HepG2 (cell line): ENCODE measurements around the gene TTC6. TPM values are rescaled to one million over a fixed set of nuclear protein-coding genes. Genes with fewer than 3 reads are reported as not detected.

Experiments
- ATF6 ChIP-seq: sonication (generic); formaldehyde crosslinking; conservative IDR thresholded peaks from 2 replicates; pipeline ENCODE4 v1.4.0; 2020; ENCODE audit warnings: missing genetic modification reagents
- GMEB2 ChIP-seq: IDR thresholded peaks from 2 replicates; pipeline ENCODE4 v1.6.1; 2016; ENCODE audit warnings: missing biosample characterization, missing genetic modification reagents, low read depth
- GTF2F1 ChIP-seq: fragments of 150-350 bp; IDR thresholded peaks from 2 replicates; pipeline ENCODE4 v1.6.1; 2014; ENCODE audit warnings: low read length
- HMGA1 ChIP-seq: sonication (generic); formaldehyde crosslinking; conservative IDR thresholded peaks from 2 replicates; pipeline ENCODE4 v1.4.0; 2020; ENCODE audit warnings: missing genetic modification reagents
- MAFF ChIP-seq: IDR thresholded peaks from 2 replicates; pipeline ENCODE4 v1.6.1; 2011; ENCODE audit warnings: low read depth, low read length, improper control_type of control experiment
- MED13 ChIP-seq: sonication (generic); formaldehyde crosslinking; IDR thresholded peaks from 2 replicates; pipeline ENCODE4 v1.5.0; 2020; ENCODE audit warnings: missing genetic modification reagents
- PCBP1 ChIP-seq: fragments of 200-400 bp; formaldehyde crosslinking; IDR thresholded peaks from 2 replicates; pipeline ENCODE4 v1.6.1; 2017; ENCODE audit warnings: mild to moderate bottlenecking, low read depth, low read length, borderline replicate concordance
- RFXAP ChIP-seq: sonication (generic); formaldehyde crosslinking; IDR thresholded peaks from 2 replicates; pipeline ENCODE4 v1.4.0; 2020; ENCODE audit warnings: missing genetic modification reagents, borderline replicate concordance
- SPEN ChIP-seq: sonication (generic); formaldehyde crosslinking; IDR thresholded peaks from 2 replicates; pipeline ENCODE4 v1.5.1; 2020; ENCODE audit warnings: low read depth, mild to moderate bottlenecking, missing genetic modification reagents
- STAT6 ChIP-seq: sonication (generic); formaldehyde crosslinking; IDR thresholded peaks from 2 replicates; pipeline ENCODE4 v1.4.0; 2020; ENCODE audit warnings: missing genetic modification reagents, mild to moderate bottlenecking, borderline replicate concordance
- TBL1XR1 ChIP-seq: fragments of 150-350 bp; IDR thresholded peaks from 2 replicates; pipeline ENCODE4 v1.6.1; 2014; ENCODE audit warnings: borderline replicate concordance, low read length; ENCODE audit not compliant: partially characterized antibody
- ZNF574 ChIP-seq: sonication (generic); formaldehyde crosslinking; IDR thresholded peaks from 2 replicates; pipeline ENCODE4 v1.4.0; 2020; ENCODE audit warnings: missing genetic modification reagents
- ZNF691 ChIP-seq: sonication (generic); formaldehyde crosslinking; IDR thresholded peaks from 2 replicates; pipeline ENCODE4 v1.4.0; 2020; ENCODE audit warnings: missing genetic modification reagents, low read depth, mild to moderate bottlenecking, borderline replicate concordance
- ZSCAN5A ChIP-seq: sonication (generic); formaldehyde crosslinking; IDR thresholded peaks from 2 replicates; pipeline ENCODE4 v1.8.0; 2022; ENCODE audit warnings: mild to moderate bottlenecking, missing genetic modification reagents, borderline replicate concordance
- polyA plus RNA-seq, 8 experiments: library from polyadenylated mRNA; depleted of rRNA in 3 of 8; stranded (reverse) in 7 of 8; unstranded in 1 of 8; fragments of >200 nt; fragmentation: Illumina TruSeq in 4 of 8; extraction: Trizol in 4 of 8; gene quantifications; 2 replicates each; pipeline versions ENCODE4 v1.2.1 to v1.2.3, GENCODE V29; 2011 to 2016; ENCODE audit warnings: low read depth in 4 of 8, missing spikeins in 1 of 8, mixed read lengths in 1 of 8; ENCODE audit not compliant: insufficient read depth in 1 of 8
- total RNA-seq, 5 experiments: library from RNA; depleted of rRNA; stranded (reverse); fragments of >200 nt; fragmentation: Illumina TruSeq; extraction: Trizol; gene quantifications; 2 replicates each; pipeline ENCODE4 v1.2.3, GENCODE V29; 2016; ENCODE audit warnings: low read depth in 1 of 5

Gene TTC6
- total and polyA plus RNA-seq, 2 of the 13 experiments (the other 11 are each of a cell fraction or from before 2014, with no cell fraction given) = 9.3 to 27.4 TPM

- TF ChIP-seq ZNF691 (peak; percentile 70; the same call in 1 of the 2 replicates), GMEB2 (no peak; the same call in 1 of the 2 replicates), MED13 (CRISPR knock-in tag) (peak; percentile 79; the same call in 1 of the 2 replicates), RFXAP (CRISPR knock-in tag) (no peak; the same call in 1 of the 2 replicates), GTF2F1 (no peak), ZSCAN5A (CRISPR knock-in tag) (peak; percentile 75; the same call in 1 of the 2 replicates), ZNF574 (CRISPR knock-in tag) (peak; percentile 59), PCBP1 (no peak), MAFF (no peak), SPEN (no peak), TBL1XR1 (peak; percentile 83), STAT6 (CRISPR knock-in tag) (no peak; the same call in 1 of the 2 replicates), ATF6 (CRISPR knock-in tag) (no peak; the same call in 1 of the 2 replicates), HMGA1 (no peak)
Observed at GRCh38 chr14:37602605-37603453, 7.4 kb downstream of the TTC6 start (continued).
